Thyroid gland (tissue), 4 donors: ENCODE data around the gene RPL14. TPM values are rescaled to one million over a fixed set of nuclear protein-coding genes. Genes with fewer than 3 reads are reported as not detected.

ENCODE experiments used
- DNase-seq, 2 donors: peaks; one replicate each; pipeline ENCODE4 v3.0.0-alpha.2; 2019
- H3K27ac ChIP-seq, 3 donors: fragments of 200-600 bp; sonication (generic); 1 replicate in 2 of 3; 2 replicates in 1 of 3; pipeline ENCODE4 v1.5.1; 2016 to 2019; ENCODE audit warnings: mild to moderate bottlenecking in 1 of 3, moderate library complexity in 1 of 3
- H3K27me3 ChIP-seq: fragments of 200-600 bp; sonication (generic); one replicate; pipeline ENCODE4 v1.5.1; 2019
- H3K36me3 ChIP-seq, 2 donors: fragments of 200-600 bp; sonication (generic); one replicate each; pipeline ENCODE4 v1.5.1; 2016 to 2019
- H3K4me1 ChIP-seq, 2 donors: fragments of 200-600 bp; sonication (generic); one replicate each; pipeline ENCODE4 v1.5.1; 2017 to 2019
- H3K4me3 ChIP-seq, 3 donors: fragments of 200-600 bp; sonication (generic); replicated peaks in 1 of 3; 1 replicate in 2 of 3; 2 replicates in 1 of 3; pipeline ENCODE4 v1.5.1; 2016; ENCODE audit warnings: mild to moderate bottlenecking in 1 of 3
- H3K9me3 ChIP-seq: fragments of 200-600 bp; sonication (generic); one replicate; pipeline ENCODE4 v1.5.1; 2017
- POLR2A ChIP-seq, 2 donors: fragments of 450-650 bp; IDR thresholded peaks; one replicate each; pipeline ENCODE4 v1.6.1; 2017; ENCODE audit warnings: antibody characterized with exemption in 2 of 2, mild to moderate bottlenecking in 2 of 2, moderate library complexity in 1 of 2
- WGBS, 2 donors: methylation state at CpG; one replicate each; pipeline ENCODE4 v1.1.5; 2017; 5-methylcytosine and 5-hydroxymethylcytosine counted together
- intact Hi-C: fragments of 100-400 bp; cut with DNase I; formaldehyde crosslinking; loops from one replicate; pipeline ENCODE4 v1.15.1; 2023
- total RNA-seq, 4 donors: library from RNA; depleted of rRNA; stranded (reverse); fragments of >200 nt; gene quantifications; one replicate each; pipeline ENCODE4 v1.2.3, GENCODE V29; 2016
- TF ChIP-seq, protein P1 (sequence below), 6 experiments: fragments of 200-600 bp in 3 of 6; fragments of 450-650 bp in 3 of 6; sonication (generic) in 3 of 6; IDR thresholded peaks; one replicate each; pipeline ENCODE4 v1.5.1; 2016 to 2019; ENCODE audit warnings: antibody characterized with exemption in 6 of 6, mild to moderate bottlenecking in 2 of 6, inconsistent platforms in 1 of 6, moderate library complexity in 1 of 6

The RPL14 gene
- total RNA-seq, 4 donors from 2014 or later = 272 to 723 (median 339) TPM

DNA sequence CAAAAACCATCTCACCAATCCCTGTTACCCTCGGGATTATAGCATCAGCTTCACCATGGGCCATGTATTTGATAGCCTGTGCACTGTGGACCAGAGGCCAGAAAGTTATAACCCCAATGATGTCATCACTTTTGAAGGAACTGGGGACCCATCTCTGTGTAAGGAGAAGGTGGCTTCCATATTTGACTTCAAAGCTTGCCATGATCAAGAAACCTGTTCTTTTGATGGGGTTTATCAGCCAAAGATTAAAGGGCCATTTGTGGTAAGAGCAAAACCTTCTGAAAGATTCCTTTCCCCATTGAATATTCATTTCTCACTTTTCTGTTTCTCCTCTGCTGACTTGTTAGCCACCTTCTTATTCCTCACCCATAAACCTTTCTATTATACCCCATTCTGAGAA, 34.3 kb upstream of the RPL14 start:
- TF ChIP-seq POLR2A (IDR thresholded peaks at IDR 0.05) = no peak
- TF ChIP-seq, protein P1, sequence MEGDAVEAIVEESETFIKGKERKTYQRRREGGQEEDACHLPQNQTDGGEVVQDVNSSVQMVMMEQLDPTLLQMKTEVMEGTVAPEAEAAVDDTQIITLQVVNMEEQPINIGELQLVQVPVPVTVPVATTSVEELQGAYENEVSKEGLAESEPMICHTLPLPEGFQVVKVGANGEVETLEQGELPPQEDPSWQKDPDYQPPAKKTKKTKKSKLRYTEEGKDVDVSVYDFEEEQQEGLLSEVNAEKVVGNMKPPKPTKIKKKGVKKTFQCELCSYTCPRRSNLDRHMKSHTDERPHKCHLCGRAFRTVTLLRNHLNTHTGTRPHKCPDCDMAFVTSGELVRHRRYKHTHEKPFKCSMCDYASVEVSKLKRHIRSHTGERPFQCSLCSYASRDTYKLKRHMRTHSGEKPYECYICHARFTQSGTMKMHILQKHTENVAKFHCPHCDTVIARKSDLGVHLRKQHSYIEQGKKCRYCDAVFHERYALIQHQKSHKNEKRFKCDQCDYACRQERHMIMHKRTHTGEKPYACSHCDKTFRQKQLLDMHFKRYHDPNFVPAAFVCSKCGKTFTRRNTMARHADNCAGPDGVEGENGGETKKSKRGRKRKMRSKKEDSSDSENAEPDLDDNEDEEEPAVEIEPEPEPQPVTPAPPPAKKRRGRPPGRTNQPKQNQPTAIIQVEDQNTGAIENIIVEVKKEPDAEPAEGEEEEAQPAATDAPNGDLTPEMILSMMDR (IDR thresholded peaks at IDR 0.05) = no peak
- H3K9me3 ChIP-seq = no peaks in the 10 kb centered on the region
- no peaks in the 10 kb centered on the region for H3K27me3 ChIP-seq
- intact Hi-C loops = no loop called here
- no peaks in the 10 kb centered on the region for H3K36me3 ChIP-seq
- H3K4me1 ChIP-seq = no peaks in the 10 kb centered on the region
- 74 to 84% methylated on average over 1 of the region's 1 CpG for WGBS, 2 donors
- no peak for DNase-seq
- H3K4me3 ChIP-seq = no peak overlapping the region
- no peak overlapping the region for H3K27ac ChIP-seq

DNA sequence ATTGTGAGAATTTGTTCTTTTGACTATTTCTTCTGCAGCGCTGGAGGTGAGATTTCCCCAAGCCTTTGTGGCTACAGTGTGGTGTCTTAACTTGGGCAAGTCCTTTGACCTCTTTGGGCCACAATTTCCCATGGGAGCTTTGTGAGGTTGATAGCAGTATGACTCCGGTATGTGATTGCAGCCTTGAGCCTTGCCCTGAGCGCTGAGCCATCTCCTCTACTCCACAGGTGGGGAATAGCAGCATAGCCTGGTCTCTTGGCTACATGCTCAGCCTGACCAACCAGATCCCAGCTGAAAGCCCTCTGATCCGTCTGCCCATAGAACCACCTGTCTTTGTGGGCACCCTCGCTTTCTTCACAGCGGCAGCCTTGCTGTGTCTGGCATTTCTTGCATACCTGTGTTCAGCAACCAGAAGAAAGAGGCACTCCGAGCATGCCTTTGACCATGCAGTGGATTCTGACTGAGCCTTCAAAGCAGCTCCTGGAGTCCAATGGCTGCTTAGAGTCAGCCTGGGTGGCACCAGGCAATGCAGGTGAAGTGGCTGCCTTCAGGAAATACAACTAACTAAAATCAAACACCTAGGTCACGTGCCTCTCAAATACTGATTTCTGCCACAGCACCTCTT, 30.0 kb upstream of the RPL14 start:
- TF ChIP-seq, protein P1 (IDR thresholded peaks at IDR 0.05) = no peak
- peak in 1 of 2 donors; percentile 26 for TF ChIP-seq POLR2A (IDR thresholded peaks at IDR 0.05)
- no peaks in the 10 kb centered on the region for H3K36me3 ChIP-seq
- 45 to 54% methylated on average over 8 of the region's 8 CpGs for WGBS, 2 donors

DNA sequence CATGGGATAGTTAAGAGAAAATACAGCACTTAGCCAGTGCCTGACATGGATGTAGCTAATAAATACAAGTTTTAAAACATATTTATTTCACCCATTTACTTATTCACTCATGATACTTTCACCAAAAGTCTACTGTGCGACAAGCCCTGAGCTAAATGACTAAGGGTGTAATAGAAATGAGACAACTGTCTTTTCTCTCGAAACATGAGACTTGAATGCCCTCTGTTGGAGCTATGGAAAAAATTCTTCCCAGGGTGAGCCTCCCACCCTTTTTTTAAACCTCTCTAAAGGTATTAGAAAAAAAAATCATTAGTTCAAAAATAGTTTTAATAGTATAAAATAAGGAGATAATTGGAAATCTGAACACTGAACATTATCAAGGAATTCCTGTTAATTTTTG, 24.3 kb upstream of the RPL14 start:
- Histone ChIP-seq H3K27me3 (no peaks in the 10 kb centered on the region), H3K36me3 (no peaks in the 10 kb centered on the region), H3K4me3 (no peak overlapping the region), H3K4me1 (no peaks in the 10 kb centered on the region), H3K9me3 (no peaks in the 10 kb centered on the region), H3K27ac (no peak overlapping the region)
- DNase-seq = no peak
- 84 to 87% methylated on average over 2 of the region's 2 CpGs for WGBS, 2 donors
- intact Hi-C loops = no loop called here
- TF ChIP-seq POLR2A (IDR thresholded peaks at IDR 0.05) = no peak
- TF ChIP-seq, protein P1 (IDR thresholded peaks at IDR 0.05) = no peak

More for the DNA sequence above, 30.0 kb upstream of the RPL14 start:
- Histone ChIP-seq H3K27ac (peak overlapping the region in 2 of 3 donors; percentile 9 to 53), H3K9me3 (no peaks in the 10 kb centered on the region), H3K4me3 (no peak overlapping the region), H3K4me1 (no peaks in the 10 kb centered on the region), H3K27me3 (no peaks in the 10 kb centered on the region)
- peak; percentile 79 to 82 for DNase-seq
- intact Hi-C loops = no loop called here

DNA sequence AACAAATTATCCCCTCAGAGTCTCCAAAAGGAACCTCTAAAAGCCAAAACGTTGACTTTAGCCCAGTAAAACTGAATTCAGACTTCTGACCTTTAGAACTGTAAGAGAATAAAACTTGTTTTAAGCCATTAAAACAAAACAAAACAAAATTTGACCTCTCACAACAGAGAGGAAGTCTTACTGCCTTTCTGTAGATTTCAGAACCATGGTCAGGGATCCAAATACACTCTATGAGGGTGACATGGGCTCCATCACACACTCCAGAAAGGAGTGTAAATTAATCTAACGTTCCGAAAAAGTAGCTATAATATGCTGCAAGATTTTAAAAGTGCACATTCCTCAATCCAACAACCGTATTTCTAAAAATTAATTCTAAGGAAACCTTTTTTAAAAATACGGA, 19.2 kb upstream of the RPL14 start:
- Histone ChIP-seq H3K27ac (no peak overlapping the region), H3K4me1 (no peaks in the 10 kb centered on the region), H3K9me3 (no peaks in the 10 kb centered on the region), H3K4me3 (no peak overlapping the region), H3K36me3 (no peaks in the 10 kb centered on the region), H3K27me3 (no peaks in the 10 kb centered on the region)
- TF ChIP-seq POLR2A (IDR thresholded peaks at IDR 0.05) = no peak
- TF ChIP-seq, protein P1 (IDR thresholded peaks at IDR 0.05) = no peak
- DNase-seq = no peak
- intact Hi-C loops = no loop called here
- WGBS, 2 donors = 73 to 74% methylated on average over 5 of the region's 5 CpGs

DNA sequence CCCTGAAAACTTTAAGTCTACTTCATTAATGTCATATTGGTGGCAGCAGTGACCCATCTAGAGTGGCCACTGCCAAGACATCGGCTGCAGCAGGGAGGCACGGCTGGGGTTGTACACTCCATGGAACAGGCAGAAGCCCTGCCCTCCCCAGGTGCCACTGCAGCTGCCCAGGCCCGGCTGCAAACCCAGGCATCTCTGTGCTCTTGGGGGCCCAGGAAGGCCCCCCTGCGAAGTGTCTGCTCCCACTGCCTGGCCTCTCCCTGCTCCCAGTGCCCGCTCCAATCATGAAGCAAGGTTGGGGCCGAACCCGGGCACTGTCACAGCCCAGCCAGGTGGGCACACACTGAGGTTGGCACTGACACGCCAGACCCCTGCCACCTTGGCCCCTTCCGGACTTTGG, 12.1 kb upstream of the RPL14 start:
- H3K4me1 ChIP-seq = no peaks in the 10 kb centered on the region
- TF ChIP-seq, protein P1 (IDR thresholded peaks at IDR 0.05) = no peak
- no peak for TF ChIP-seq POLR2A (IDR thresholded peaks at IDR 0.05)
- H3K36me3 ChIP-seq = no peaks in the 10 kb centered on the region
- DNase-seq = no peak
- no peak overlapping the region for H3K4me3 ChIP-seq
- 91 to 93% methylated on average over 6 to 8 of the region's 9 CpGs for WGBS, 2 donors
- H3K27ac ChIP-seq = no peak overlapping the region
- no peaks in the 10 kb centered on the region for H3K9me3 ChIP-seq
- intact Hi-C loops = no loop called here
- H3K27me3 ChIP-seq = no peaks in the 10 kb centered on the region
